Ovary (tissue), 9 donors: ENCODE measurements around the gene PSMG3. TPM values are rescaled to one million over a fixed set of nuclear protein-coding genes. Genes with fewer than 3 reads are reported as not detected.

ENCODE experiments used
- DNase-seq, 5 donors: peaks; one replicate each; pipeline ENCODE4 v3.0.0-alpha.2; 2019 to 2020
- H3K27ac ChIP-seq, 2 donors: fragments of 200-600 bp; one replicate each; pipeline versions ENCODE4 v1.5.1 to v1.8.0; 2019 to 2022
- H3K27me3 ChIP-seq: fragments of 200-600 bp; one replicate; pipeline ENCODE4 v1.8.0; 2022
- H3K36me3 ChIP-seq: fragments of 200-600 bp; sonication (generic); one replicate; pipeline ENCODE4 v1.5.1; 2019
- H3K4me1 ChIP-seq: one replicate; pipeline ENCODE4 v1.8.1; 2013; ENCODE audit warnings: mild to moderate bottlenecking, moderate library complexity; ENCODE audit not compliant: insufficient read depth
- H3K4me3 ChIP-seq: fragments of 200-600 bp; sonication (generic); one replicate; pipeline ENCODE4 v1.5.1; 2017
- H3K9me3 ChIP-seq, 2 donors: fragments of 200-600 bp in 1 of 2; sonication (generic) in 1 of 2; one replicate each; pipeline versions ENCODE4 v1.5.1 to v1.8.1; 2013 to 2019; ENCODE audit warnings: mild to moderate bottlenecking in 1 of 2, moderate library complexity in 1 of 2
- CTCF ChIP-seq, 3 donors: fragments of 450-650 bp in 2 of 3; fragments of 200-600 bp in 1 of 3; IDR thresholded peaks; one replicate each; pipeline versions ENCODE4 v1.5.1 to v1.8.0; 2016 to 2022; ENCODE audit warnings: antibody characterized with exemption in 3 of 3, mild to moderate bottlenecking in 1 of 3
- EP300 ChIP-seq: sonication (generic); formaldehyde crosslinking; IDR thresholded peaks from one replicate; pipeline ENCODE4 v1.6.1; 2017; ENCODE audit warnings: antibody characterized with exemption
- POLR2A ChIP-seq: fragments of 450-650 bp; IDR thresholded peaks from one replicate; pipeline ENCODE4 v1.6.1; 2017; ENCODE audit warnings: antibody characterized with exemption, mild to moderate bottlenecking, moderate library complexity
- WGBS, 3 donors: extraction: QIAGEN DNeasy Blood & Tissue Kit in 1 of 3; methylation state at CpG; one replicate each; pipeline versions ENCODE4 v1.1.5 to v1.1.7; 2013 to 2017; 5-methylcytosine and 5-hydroxymethylcytosine counted together
- intact Hi-C, 4 donors: fragments of 100-400 bp; cut with DNase I; formaldehyde crosslinking; loops; one replicate each; pipeline versions ENCODE4 v1.11.0 to v1.15.1; 2022 to 2023
- polyA plus RNA-seq, 2 donors: library from polyadenylated mRNA; stranded (reverse); fragments of 200-250 nt in 1 of 2; fragments of 350-450 nt in 1 of 2; fragmentation: Illumina TruSeq in 1 of 2; extraction: RNeasy Lipid Tissue Mini Kit (QIAGEN cat#74804) in 1 of 2; gene quantifications; one replicate each; pipeline ENCODE4 v1.2.3, GENCODE V29; 2013 to 2014
- total RNA-seq, 7 donors: library from RNA; depleted of rRNA in 2 of 7; stranded (reverse); fragments of >200 nt in 2 of 7; fragmentation: NEBNext Ultra II Directional in 3 of 7; extraction: Animal tissue kit (Norgen Biotek cat#: 25700) in 3 of 7; gene quantifications; one replicate each; pipeline versions ENCODE4 v1.1.0 to v1.2.4, GENCODE V29; 2016 to 2023
- donor health status: DM: no; HTN: no; CAD: no; lungs with moderate emphysema.
- donor health status: DM: no; HTN: no; CAD: no.
- donor health status: Bipolar disorder and iron deficiency.
- donor health status: DM: yes; HTN: yes; CAD: no.
- donor health status: DM: no; HTN: no; CAD: no.
- donor health status: DM: yes; HTN: yes; CAD: no.

Gene PSMG3
- total and polyA plus RNA-seq, 9 donors = 12.7 to 34.5 (median 18.6) TPM

GRCh38 chr7:1608318-1608717, 38.5 kb upstream of the PSMG3 start:
- Histone ChIP-seq H3K27ac (no peak overlapping the region), H3K4me1 (no peaks in the 10 kb centered on the region), H3K9me3 (no peaks in the 10 kb centered on the region), H3K27me3 (no peaks in the 10 kb centered on the region), H3K36me3 (no peaks in the 10 kb centered on the region), H3K4me3 (no peak overlapping the region)
- TF ChIP-seq CTCF (IDR thresholded peaks at IDR 0.05) (no peak), POLR2A (no peak), EP300 (no peak)
- DNase-seq = no peak
- 77 to 86% (median 82%) methylated on average over 7 to 8 of the region's 8 CpGs for WGBS, 3 donors
- intact Hi-C loops = loop anchor here in 1 of 4 donors (10.0 kb wide), 1 partner anchor 344 kb away; no protein-coding TSS in a partner anchor

GRCh38 chr7:1607696-1608095, 37.9 kb upstream of the PSMG3 start:
- DNase-seq = no peak
- Histone ChIP-seq H3K27me3 (no peaks in the 10 kb centered on the region), H3K4me1 (no peaks in the 10 kb centered on the region), H3K4me3 (no peak overlapping the region), H3K36me3 (no peaks in the 10 kb centered on the region), H3K9me3 (no peaks in the 10 kb centered on the region), H3K27ac (no peak overlapping the region)
- TF ChIP-seq EP300 = no peak
- TF ChIP-seq POLR2A = no peak
- no peak for TF ChIP-seq CTCF (IDR thresholded peaks at IDR 0.05)
- 38 to 48% (median 47%) methylated on average over 6 to 10 of the region's 10 CpGs for WGBS, 3 donors
- intact Hi-C loops = loop anchor here in 1 of 4 donors (10.0 kb wide), 1 partner anchor 343 kb away; no protein-coding TSS in a partner anchor

DNA sequence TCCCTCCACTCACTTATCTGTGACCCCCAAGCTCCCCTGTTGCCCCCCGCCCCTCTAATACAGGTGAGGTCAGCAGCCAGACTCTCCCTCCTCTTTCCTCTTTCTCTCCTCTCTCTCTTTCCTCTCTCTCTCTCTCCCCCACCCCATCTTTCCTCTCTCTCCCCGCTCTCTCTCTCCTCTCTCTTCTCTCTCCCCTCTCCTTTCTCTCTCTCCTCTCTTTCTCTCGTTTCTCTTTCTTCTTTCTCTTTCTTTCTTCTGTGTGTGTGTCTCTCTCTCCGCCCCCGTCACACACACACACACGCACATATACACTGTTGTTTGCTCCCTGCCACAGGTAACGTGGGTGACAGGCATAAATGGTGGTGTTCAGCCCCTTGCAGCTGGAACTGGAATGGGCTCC, 37.2 kb upstream of the PSMG3 start:
- intact Hi-C loops = loop anchor here in 1 of 4 donors (10.0 kb wide), 1 partner anchor 342 kb away; no protein-coding TSS in a partner anchor
- Histone ChIP-seq H3K4me1 (no peaks in the 10 kb centered on the region), H3K36me3 (no peaks in the 10 kb centered on the region), H3K4me3 (no peak overlapping the region), H3K27ac (no peak overlapping the region), H3K9me3 (no peaks in the 10 kb centered on the region), H3K27me3 (no peaks in the 10 kb centered on the region)
- DNase-seq = no peak
- no peak for TF ChIP-seq POLR2A
- TF ChIP-seq EP300 = no peak
- TF ChIP-seq CTCF (IDR thresholded peaks at IDR 0.05) = no peak
- WGBS, 3 donors = 21 to 26% (median 23%) methylated on average over 7 of the region's 7 CpGs

DNA sequence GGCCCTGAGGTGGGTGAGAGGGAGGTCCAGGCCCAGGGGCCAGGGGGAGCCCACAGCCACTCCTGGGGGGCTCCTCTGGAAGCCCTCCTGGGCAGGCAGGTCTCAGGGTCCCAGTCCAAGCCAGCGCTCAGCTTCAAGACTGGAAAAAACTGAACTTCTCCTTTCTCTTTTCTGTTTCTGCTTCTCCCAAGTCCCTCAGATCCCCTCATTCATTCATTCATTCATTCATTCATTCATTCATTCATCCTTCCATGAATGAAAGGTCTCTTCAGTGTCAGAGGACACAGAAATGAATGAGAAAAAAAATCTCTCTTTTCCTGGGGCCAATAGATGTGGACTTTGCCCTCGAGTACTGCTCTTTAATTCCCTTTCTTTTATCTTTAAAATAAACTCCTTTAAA, 34.6 kb upstream of the PSMG3 start:
- Histone ChIP-seq H3K9me3 (no peaks in the 10 kb centered on the region), H3K4me3 (no peak overlapping the region), H3K4me1 (no peaks in the 10 kb centered on the region), H3K27me3 (no peaks in the 10 kb centered on the region), H3K36me3 (no peaks in the 10 kb centered on the region), H3K27ac (no peak overlapping the region)
- 66 to 79% (median 68%) methylated on average over 2 of the region's 2 CpGs for WGBS, 3 donors
- DNase-seq = no peak
- intact Hi-C loops = loop anchor here in 1 of 4 donors (10.0 kb wide), 1 partner anchor 340 kb away; no protein-coding TSS in a partner anchor
- TF ChIP-seq CTCF (IDR thresholded peaks at IDR 0.05) (no peak), EP300 (no peak), POLR2A (no peak)
